H9 (cell line): ENCODE results near the gene L3MBTL4. TPM values are rescaled to one million over a fixed set of nuclear protein-coding genes. Genes with fewer than 3 reads are reported as not detected.

ENCODE experiments used
- DNase-seq: peaks from one replicate; pipeline ENCODE4 v3.0.0-alpha.2; 2017
- H2AFZ ChIP-seq: one replicate; pipeline ENCODE4 v1.6.1; 2013; ENCODE audit warnings: mild to moderate bottlenecking, low read length, control low read depth, moderate library complexity
- H2AK5ac ChIP-seq: 2 replicates; pipeline ENCODE4 v1.6.1; 2013; ENCODE audit warnings: low read length, control low read depth, mixed read lengths; ENCODE audit not compliant: insufficient read length
- H2BK120ac ChIP-seq: one replicate; pipeline ENCODE4 v1.6.1; 2013; ENCODE audit warnings: low read depth, mild to moderate bottlenecking, low read length, control low read depth, inconsistent platforms; ENCODE audit not compliant: poor library complexity, severe bottlenecking
- H2BK12ac ChIP-seq: 2 replicates; pipeline ENCODE4 v1.6.1; 2013; ENCODE audit warnings: low read length, control low read depth, mixed read lengths, low read depth; ENCODE audit not compliant: insufficient read length
- H2BK15ac ChIP-seq: 2 replicates; pipeline ENCODE4 v1.6.1; 2013; ENCODE audit warnings: low read depth, low read length, control low read depth
- H2BK20ac ChIP-seq: one replicate; pipeline ENCODE4 v1.6.1; 2013; ENCODE audit warnings: low read depth, mild to moderate bottlenecking, low read length, control low read depth, inconsistent platforms; ENCODE audit not compliant: poor library complexity, severe bottlenecking
- H2BK5ac ChIP-seq: 2 replicates; pipeline ENCODE4 v1.6.1; 2013; ENCODE audit warnings: low read length, control low read depth, mixed read lengths; ENCODE audit not compliant: insufficient read length
- H3K14ac ChIP-seq: 2 replicates; pipeline ENCODE4 v1.6.1; 2013; ENCODE audit warnings: low read length, control low read depth; ENCODE audit not compliant: insufficient read depth
- H3K18ac ChIP-seq: 2 replicates; pipeline ENCODE4 v1.6.1; 2013; ENCODE audit warnings: low read depth, mild to moderate bottlenecking, mixed read lengths, low read length, control low read depth; ENCODE audit not compliant: insufficient read length
- H3K23ac ChIP-seq: 2 replicates; pipeline ENCODE4 v1.6.1; 2013; ENCODE audit warnings: low read length, control low read depth, mixed read lengths, low read depth; ENCODE audit not compliant: insufficient read length
- H3K23me2 ChIP-seq: 2 replicates; pipeline ENCODE4 v1.6.1; 2013; ENCODE audit warnings: low read depth, mild to moderate bottlenecking, mixed read lengths, low read length, control low read depth; ENCODE audit not compliant: insufficient read length, poor library complexity, severe bottlenecking
- H3K27ac ChIP-seq: 2 replicates; pipeline ENCODE4 v1.5.1; 2013; ENCODE audit warnings: low read length, control low read depth, mixed read lengths, low read depth; ENCODE audit not compliant: insufficient read length
- H3K27me3 ChIP-seq: 2 replicates; pipeline ENCODE4 v1.6.1; 2013; ENCODE audit warnings: low read length, control low read depth, inconsistent platforms; ENCODE audit not compliant: insufficient read depth
- H3K4ac ChIP-seq: 2 replicates; pipeline ENCODE4 v1.6.1; 2013; ENCODE audit warnings: low read depth, mild to moderate bottlenecking, control low read depth, inconsistent platforms, low read length, moderate library complexity
- H3K4me1 ChIP-seq: 2 replicates; pipeline ENCODE4 v1.6.1; 2013; ENCODE audit warnings: low read length, control low read depth, inconsistent platforms; ENCODE audit not compliant: insufficient read depth
- H3K4me2 ChIP-seq: 2 replicates; pipeline ENCODE4 v1.6.1; 2013; ENCODE audit warnings: low read length, control low read depth, mixed read lengths; ENCODE audit not compliant: insufficient read length, insufficient read depth
- H3K56ac ChIP-seq: 2 replicates; pipeline ENCODE4 v1.6.1; 2013; ENCODE audit warnings: low read depth, mild to moderate bottlenecking, mixed read lengths, low read length, control low read depth; ENCODE audit not compliant: insufficient read length
- H3K79me1 ChIP-seq: 2 replicates; pipeline ENCODE4 v1.6.1; 2013; ENCODE audit warnings: low read depth, mild to moderate bottlenecking, moderate library complexity, low read length, control low read depth, inconsistent platforms; ENCODE audit not compliant: insufficient read depth, poor library complexity, severe bottlenecking
- H3K79me2 ChIP-seq: 2 replicates; pipeline ENCODE4 v1.6.1; 2013; ENCODE audit warnings: low read length, control low read depth, inconsistent platforms; ENCODE audit not compliant: insufficient read depth
- H3K9ac ChIP-seq: 2 replicates; pipeline ENCODE4 v1.6.1; 2013; ENCODE audit warnings: low read length, control low read depth, mixed read lengths; ENCODE audit not compliant: insufficient read length; ENCODE audit errors: extremely low read depth
- H3K9me3 ChIP-seq: one replicate; pipeline ENCODE4 v1.6.1; 2013; ENCODE audit warnings: low read depth, low read length, inconsistent platforms; ENCODE audit not compliant: control insufficient read depth
- H3T11ph ChIP-seq: one replicate; pipeline ENCODE4 v1.6.1; 2013; ENCODE audit warnings: mild to moderate bottlenecking, low read length, control low read depth, inconsistent platforms
- H4K20me1 ChIP-seq: one replicate; pipeline ENCODE4 v1.6.1; 2013; ENCODE audit not compliant: control insufficient read depth, insufficient read length, insufficient read depth
- H4K5ac ChIP-seq: 2 replicates; pipeline ENCODE4 v1.6.1; 2013; ENCODE audit warnings: low read depth, mild to moderate bottlenecking, mixed read lengths, low read length, control low read depth; ENCODE audit not compliant: insufficient read length
- H4K8ac ChIP-seq: replicated peaks from 2 replicates; pipeline ENCODE4 v1.6.1; 2013; ENCODE audit warnings: low read length, control low read depth, mixed read lengths, low read depth; ENCODE audit not compliant: insufficient read length
- H4K91ac ChIP-seq: 2 replicates; pipeline ENCODE4 v1.6.1; 2013; ENCODE audit warnings: low read depth, mild to moderate bottlenecking, moderate library complexity, mixed read lengths, low read length, control low read depth; ENCODE audit not compliant: insufficient read length
- H3K27ac Mint-ChIP-seq, 3 experiments: 2 replicates in 2 of 3; 3 replicates in 1 of 3; pipeline ENCODE4 v1.8.0; 2020 to 2021; ENCODE audit warnings: mixed read lengths in 3 of 3, mild to moderate bottlenecking in 1 of 3, moderate library complexity in 1 of 3
- H3K27me3 Mint-ChIP-seq: 2 replicates; pipeline ENCODE4 v1.8.0; 2021; ENCODE audit warnings: low read depth, mild to moderate bottlenecking, moderate library complexity, mixed read lengths
- H3K36me3 Mint-ChIP-seq, 3 experiments: 2 replicates in 2 of 3; 3 replicates in 1 of 3; pipeline ENCODE4 v1.8.0; 2020 to 2021; ENCODE audit warnings: low read depth in 3 of 3, mixed read lengths in 3 of 3; ENCODE audit not compliant: insufficient read depth in 1 of 3
- H3K4me1 Mint-ChIP-seq, 2 experiments: 2 replicates each; pipeline ENCODE4 v1.8.0; 2020; ENCODE audit warnings: mixed read lengths in 2 of 2
- H3K4me3 Mint-ChIP-seq, 2 experiments: 2 replicates in 1 of 2; 3 replicates in 1 of 2; pipeline ENCODE4 v1.8.0; 2020 to 2021; ENCODE audit warnings: mild to moderate bottlenecking in 2 of 2, mixed read lengths in 2 of 2, moderate library complexity in 1 of 2
- H3K9me3 Mint-ChIP-seq, 2 experiments: 2 replicates in 1 of 2; 3 replicates in 1 of 2; pipeline ENCODE4 v1.8.0; 2020; ENCODE audit warnings: mild to moderate bottlenecking in 2 of 2, mixed read lengths in 2 of 2, moderate library complexity in 1 of 2
- CTCF ChIP-seq: fragments of 200-600 bp; sonication (generic); conservative IDR thresholded peaks from 3 replicates; pipeline ENCODE4 v1.8.0; 2021; ENCODE audit warnings: antibody characterized with exemption, mild to moderate bottlenecking
- WGBS: extraction: QIAGEN DNeasy Blood & Tissue Kit; methylation state at CpG from one replicate; pipeline ENCODE4 v1.1.7; 2013; ENCODE audit warnings: missing lambda C conversion rate, low lambda C conversion rate, mixed read lengths; ENCODE audit not compliant: insufficient read length; ENCODE audit errors: extremely low coverage; 5-methylcytosine and 5-hydroxymethylcytosine counted together
- total RNA-seq: library from RNA; stranded (reverse); gene quantifications from 2 replicates; pipeline ENCODE4 v1.2.1, GENCODE V29; 2021

Gene L3MBTL4
- total RNA-seq, 1 experiment from 2014 or later, result 1.9 TPM

DNA sequence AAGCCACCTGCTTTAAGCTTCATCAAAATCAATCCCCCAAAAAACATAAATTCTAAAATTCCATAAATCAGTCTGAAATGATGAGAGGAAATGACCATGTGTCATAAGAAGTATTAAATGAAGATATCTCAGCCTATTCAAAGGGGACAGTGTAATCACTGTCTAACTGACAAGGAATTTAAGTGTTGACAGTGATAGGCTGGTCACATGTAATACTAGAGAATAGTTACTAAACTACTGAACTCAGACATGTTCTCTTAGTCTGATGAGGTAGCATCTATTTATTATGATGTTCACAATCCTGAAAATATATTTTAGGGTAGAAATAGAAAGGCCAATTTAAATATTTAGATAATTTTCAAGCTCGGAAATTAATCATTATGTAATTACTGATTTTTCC lies 216.1 kb downstream of the L3MBTL4 start:
- no peaks in the 10 kb centered on the region for H3K4me1 Mint-ChIP-seq
- no peaks in the 10 kb centered on the region; the same call in 1 of the 2 replicates for H3K27me3 Mint-ChIP-seq
- no peak overlapping the region for H3T11ph ChIP-seq
- H2BK5ac ChIP-seq, result no peak overlapping the region
- WGBS, result no CpG with 5 or more reads among the region's 1 CpG
- no peak overlapping the region for H2BK15ac ChIP-seq
- no peak overlapping the region for H3K56ac ChIP-seq
- no peak overlapping the region for H3K27ac ChIP-seq
- no peaks in the 10 kb centered on the region for H3K4me1 ChIP-seq
- no peak overlapping the region for H3K14ac ChIP-seq
- no peak overlapping the region for H3K4me3 Mint-ChIP-seq
- no peak overlapping the region for H3K18ac ChIP-seq
- H3K4me2 ChIP-seq, result no peak overlapping the region
- H3K79me2 ChIP-seq, result no peaks in the 10 kb centered on the region
- no peak for TF ChIP-seq CTCF
- no peaks in the 10 kb centered on the region for H3K27me3 ChIP-seq
- no peak overlapping the region for H2AK5ac ChIP-seq
- H3K36me3 Mint-ChIP-seq, result no peaks in the 10 kb centered on the region
- no peak overlapping the region for H3K4ac ChIP-seq
- no peak overlapping the region for H3K23ac ChIP-seq
- no peak overlapping the region for H2BK12ac ChIP-seq
- H2BK20ac ChIP-seq, result no peak overlapping the region
- H3K9me3 ChIP-seq, result no peaks in the 10 kb centered on the region
- DNase-seq, result no peak
- H2BK120ac ChIP-seq, result no peak overlapping the region
- no peaks in the 10 kb centered on the region for H3K23me2 ChIP-seq
- H4K20me1 ChIP-seq, result no peaks in the 10 kb centered on the region
- no peak overlapping the region for H4K5ac ChIP-seq
- H3K79me1 ChIP-seq, result no peaks in the 10 kb centered on the region
- no peak overlapping the region for H4K91ac ChIP-seq
- H4K8ac ChIP-seq, result no peak overlapping the region
- H3K9me3 Mint-ChIP-seq, result peaks cover 0 to 2% of the 10 kb centered on the region in 2 experiments; a peak in 1 of 5 replicates
- no peak overlapping the region for H3K9ac ChIP-seq
- H3K27ac Mint-ChIP-seq, result no peak overlapping the region
- no peak overlapping the region for H2AFZ ChIP-seq
